CD4-positive, alpha-beta T cell treated with Interleukin-15 for 4 hours (primary cell): ENCODE results near the gene NTNG1.

Experiments used
- DNase-seq: peaks from one replicate; pipeline ENCODE4 v3.0.0-alpha.2; 2020; ENCODE audit warnings: low spot score

The NTNG1 gene

GRCh38 chr1:107512836-107513235, 372.0 kb downstream of the NTNG1 start:
- DNase-seq = no peak

DNA sequence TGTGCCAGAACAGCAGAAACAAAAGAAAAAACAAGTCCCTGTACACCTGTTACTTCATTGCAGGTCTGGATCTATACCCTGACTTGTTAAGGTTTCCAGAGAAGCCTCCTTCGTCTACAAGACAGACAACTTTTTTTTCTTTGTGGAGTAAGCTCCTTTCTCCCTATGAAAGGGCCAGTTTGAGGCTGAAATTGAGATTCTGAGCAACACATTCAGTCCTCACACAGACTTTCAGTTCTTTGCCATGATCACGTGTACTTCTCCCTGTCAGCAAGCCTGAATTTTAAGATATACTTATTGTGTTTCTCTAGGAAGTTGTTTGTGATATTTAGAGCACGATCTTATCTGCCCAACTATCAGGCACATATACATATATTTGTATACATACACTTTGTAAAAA, 374.0 kb downstream of the NTNG1 start:
- no peak for DNase-seq

DNA sequence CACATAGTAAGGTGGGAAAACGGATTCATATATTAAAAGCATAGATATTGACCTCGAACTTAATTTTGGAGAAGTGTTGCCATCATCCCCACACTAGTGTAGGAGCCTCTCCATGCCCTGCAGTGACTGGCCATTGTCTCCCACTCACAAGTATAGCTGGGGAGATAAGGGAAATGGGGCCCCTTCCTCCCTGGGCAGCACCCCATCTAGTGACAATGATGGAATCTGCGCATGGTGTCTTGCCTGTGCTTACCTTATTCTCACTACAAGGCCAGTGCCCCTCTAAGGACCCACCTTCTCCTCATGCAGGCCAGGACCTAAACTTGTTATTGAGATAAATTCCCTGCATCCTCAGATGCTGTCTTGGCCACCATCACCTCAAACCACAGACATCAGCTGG, 374.9 kb downstream of the NTNG1 start:
- no peak for DNase-seq

DNA sequence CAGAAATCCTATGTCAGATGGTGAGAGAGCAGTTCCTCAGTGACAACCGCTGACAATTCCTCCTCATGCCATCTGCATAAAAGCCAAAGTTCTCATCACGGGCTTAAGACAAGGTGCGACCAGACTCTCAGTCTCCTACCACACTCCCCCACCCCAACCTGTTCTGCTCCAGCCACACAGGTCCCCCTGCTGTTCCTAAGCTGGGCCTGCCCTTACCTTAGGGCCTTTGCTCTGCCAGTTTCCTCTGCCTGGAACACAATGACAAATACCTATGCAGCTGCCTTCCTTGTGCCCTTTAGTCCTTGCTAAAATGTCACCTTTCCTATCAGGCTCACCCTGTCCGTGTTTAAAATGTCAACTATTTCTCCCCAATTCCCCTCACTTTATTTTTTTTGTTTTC, 382.2 kb downstream of the NTNG1 start:
- no peak for DNase-seq

GRCh38 chr1:107523736-107524135, 382.9 kb downstream of the NTNG1 start:
- DNase-seq = no peak

- DNase-seq = no peak
Observed at GRCh38 chr1:107524301-107524700, 383.5 kb downstream of the NTNG1 start.

- no peak for DNase-seq
Observed at GRCh38 chr1:107525145-107525544, 384.3 kb downstream of the NTNG1 start.

GRCh38 chr1:107525961-107526360, 385.1 kb downstream of the NTNG1 start:
- DNase-seq = no peak

DNA sequence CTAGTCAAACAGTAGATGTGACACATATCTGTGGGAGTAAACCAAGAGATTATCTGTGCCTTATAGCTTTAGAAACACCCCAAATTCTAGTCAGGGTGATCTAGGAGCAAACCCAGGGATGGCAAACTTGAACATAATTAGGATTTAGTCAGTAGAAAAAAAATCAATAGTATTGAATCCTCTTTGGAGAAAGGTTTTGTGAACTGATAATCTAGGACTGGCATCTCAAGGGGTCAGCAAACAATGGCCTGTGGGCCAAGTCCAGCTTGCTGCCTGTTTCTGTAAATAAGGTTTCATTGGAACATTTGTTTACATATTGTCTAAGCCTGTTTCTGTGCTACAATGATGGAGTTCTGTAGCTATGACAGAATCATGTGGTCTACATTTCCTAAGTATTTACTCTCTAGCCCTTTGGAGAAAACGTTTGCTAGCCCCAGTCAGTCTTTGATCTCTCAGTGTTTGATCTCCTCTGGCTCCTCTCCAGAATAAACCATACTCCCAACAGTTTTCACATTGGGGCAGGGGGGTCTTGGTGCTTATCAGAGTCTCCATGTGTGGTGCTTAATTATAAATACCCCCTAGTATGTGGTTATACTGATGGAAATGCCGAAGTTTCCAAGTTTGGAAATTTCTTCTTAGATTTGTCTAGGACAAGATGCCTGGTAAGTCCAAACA, 385.8 kb downstream of the NTNG1 start:
- no peak for DNase-seq

GRCh38 chr1:107529511-107530149, 388.8 kb downstream of the NTNG1 start:
- DNase-seq = peak; percentile 3

GRCh38 chr1:107530543-107530942, 389.7 kb downstream of the NTNG1 start:
- DNase-seq = no peak

DNA sequence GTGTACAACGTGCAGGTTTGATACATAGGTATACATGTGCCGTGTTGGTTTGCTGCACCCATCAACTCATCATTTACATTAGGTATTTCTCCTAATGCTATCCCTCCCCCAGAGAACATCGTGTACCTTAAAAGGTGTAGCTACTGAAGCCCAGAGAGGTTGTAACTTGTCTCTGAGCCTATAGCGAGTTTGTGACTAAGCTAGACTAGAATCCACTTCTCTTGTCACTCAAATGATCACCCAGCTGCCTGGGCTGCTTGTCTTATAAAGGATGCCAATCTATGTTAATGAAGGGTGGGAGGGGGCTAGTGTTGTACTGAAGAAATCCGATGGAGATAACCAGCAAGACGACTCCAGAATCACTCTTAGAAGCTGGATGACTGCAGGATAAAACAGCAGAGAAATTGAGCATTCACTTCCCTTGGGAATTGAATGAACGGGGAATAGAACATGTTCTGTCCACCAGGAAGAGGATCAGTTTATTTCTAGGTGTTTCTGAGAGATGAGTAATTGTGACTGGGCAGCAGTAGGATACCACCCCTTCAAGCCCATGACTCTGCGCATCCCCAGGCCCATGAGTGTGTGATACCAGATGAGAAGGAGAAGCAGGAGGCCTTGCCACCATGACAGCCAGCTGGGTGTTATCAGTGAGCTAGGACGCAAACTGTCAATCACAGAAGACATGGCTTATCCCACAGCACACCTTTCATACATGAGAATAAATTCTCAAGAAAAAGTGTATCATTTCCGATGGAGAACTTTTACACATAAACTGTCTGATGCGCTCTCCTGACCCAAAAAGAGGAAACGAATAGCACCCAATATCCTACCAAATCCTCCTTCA, 390.4 kb downstream of the NTNG1 start:
- DNase-seq = no peak

GRCh38 chr1:107532318-107532717, 391.5 kb downstream of the NTNG1 start:
- no peak for DNase-seq
